H1 (cell line): ENCODE data around the gene RCE1. TPM values are rescaled to one million over a fixed set of nuclear protein-coding genes. Genes with fewer than 3 reads are reported as not detected.
A peak's percentile ranks its signal among the peaks of the same experiment; 100 is the strongest.

Experiments used
- CTCF ChIA-PET: fragments of 300-600 bp; sonication (Branson Sonifier 250); formaldehyde crosslinking; loops from one replicate; lab custom pipeline; 2021; ENCODE audit not compliant: partially characterized antibody; lab: Charles Lee
- POLR2A ChIA-PET: fragments of 300-600 bp; sonication (Branson Sonifier 250); formaldehyde crosslinking; loops from one replicate; lab custom pipeline; 2021; ENCODE audit warnings: inconsistent platforms; ENCODE audit not compliant: partially characterized antibody; lab: Charles Lee
- DNase-seq, 2 experiments: peaks; one replicate each; pipeline versions ENCODE4 v3.0.0 to v3.0.0-alpha.2; 2010 to 2022; ENCODE audit warnings: low spot score in 2 of 2, low read depth in 1 of 2, mixed read lengths in 1 of 2
- FAIRE-seq: peaks from 2 replicates; lab custom pipeline; 2011; peaks lifted over from hg19 to GRCh38; lab: Jason Lieb, UNC
- H2AFZ ChIP-seq: 2 replicates; pipeline ENCODE4 v1.8.1; 2012; ENCODE audit warnings: low read length, inconsistent platforms
- H2AK5ac ChIP-seq: 2 replicates; pipeline ENCODE4 v1.6.1; 2013; ENCODE audit warnings: low read depth, low read length
- H2BK120ac ChIP-seq: replicated peaks from 2 replicates; pipeline ENCODE3; 2013; ENCODE audit warnings: low read depth, low read length, inconsistent platforms
- H2BK12ac ChIP-seq: 2 replicates; pipeline ENCODE4 v1.6.1; 2013; ENCODE audit warnings: low read depth, low read length
- H2BK15ac ChIP-seq: 2 replicates; pipeline ENCODE4 v1.6.1; 2013; ENCODE audit warnings: low read length
- H2BK20ac ChIP-seq: 2 replicates; pipeline ENCODE4 v1.6.1; 2013; ENCODE audit warnings: low read length
- H2BK5ac ChIP-seq: 2 replicates; pipeline ENCODE4 v1.6.1; 2013; ENCODE audit warnings: low read depth, low read length
- H3K14ac ChIP-seq: 2 replicates; pipeline ENCODE4 v1.6.1; 2013; ENCODE audit warnings: inconsistent platforms; ENCODE audit not compliant: insufficient read length
- H3K18ac ChIP-seq: 2 replicates; pipeline ENCODE4 v1.6.1; 2013; ENCODE audit warnings: low read length; ENCODE audit errors: extremely low read depth
- H3K23ac ChIP-seq: 2 replicates; pipeline ENCODE4 v1.6.1; 2013; ENCODE audit warnings: inconsistent platforms; ENCODE audit not compliant: insufficient read length
- H3K23me2 ChIP-seq: 2 replicates; pipeline ENCODE4 v1.6.1; 2013; ENCODE audit warnings: low read depth, low read length
- H3K27ac ChIP-seq: 2 replicates; pipeline ENCODE4 v1.6.1; 2011; ENCODE audit warnings: low read depth, low read length, inconsistent platforms
- H3K27me3 ChIP-seq, 4 experiments: replicated peaks in 1 of 4; 1 replicate in 1 of 4; 2 replicates in 3 of 4; pipeline versions ENCODE4 v1.6.1 to v1.8.1; 2011 to 2013; ENCODE audit warnings: low read length in 3 of 4, mild to moderate bottlenecking in 3 of 4, inconsistent platforms in 2 of 4, mixed read lengths in 2 of 4, moderate library complexity in 1 of 4; ENCODE audit not compliant: control insufficient read depth in 3 of 4, insufficient read depth in 3 of 4; ENCODE audit errors: extremely low read depth in 1 of 4
- H3K36me3 ChIP-seq, 4 experiments: 2 replicates each; pipeline versions ENCODE4 v1.6.1 to v1.8.1; 2011 to 2013; ENCODE audit warnings: mild to moderate bottlenecking in 4 of 4, low read length in 3 of 4, moderate library complexity in 2 of 4, control low read depth in 1 of 4, inconsistent platforms in 1 of 4; ENCODE audit not compliant: insufficient read depth in 4 of 4, control insufficient read depth in 2 of 4
- H3K4ac ChIP-seq: replicated peaks from 2 replicates; pipeline ENCODE3; 2013; ENCODE audit warnings: low read length, low read depth, mixed read lengths, inconsistent platforms; ENCODE audit not compliant: insufficient read length
- H3K4me1 ChIP-seq, 4 experiments: replicated peaks in 1 of 4; 1 replicate in 1 of 4; 2 replicates in 3 of 4; pipeline versions ENCODE4 v1.6.1 to v1.8.1; 2011 to 2013; ENCODE audit warnings: low read length in 3 of 4, inconsistent platforms in 2 of 4, mixed read lengths in 1 of 4; ENCODE audit not compliant: insufficient read depth in 4 of 4, control insufficient read depth in 3 of 4
- H3K4me2 ChIP-seq, 2 experiments: 2 replicates each; pipeline versions ENCODE4 v1.6.1 to v1.8.1; 2011 to 2013; ENCODE audit warnings: low read depth in 2 of 2, low read length in 2 of 2, control low read depth in 1 of 2, inconsistent platforms in 1 of 2, mild to moderate bottlenecking in 1 of 2; ENCODE audit not compliant: insufficient read depth in 1 of 2
- H3K4me3 ChIP-seq, 4 experiments: fragments of 200-600, 300-600 bp in 1 of 4; sonication (generic), shearing (Covaris generic), sonication (Bioruptor Twin) in 1 of 4; 2 replicates each; pipeline versions ENCODE4 v1.5.1 to v1.8.1; 2011 to 2016; ENCODE audit warnings: low read length in 4 of 4, low read depth in 3 of 4, control low read depth in 2 of 4, inconsistent platforms in 2 of 4, mild to moderate bottlenecking in 2 of 4, mixed read lengths in 1 of 4, moderate library complexity in 1 of 4; ENCODE audit not compliant: insufficient read depth in 2 of 4; ENCODE audit errors: extremely low read depth in 1 of 4
- H3K56ac ChIP-seq: replicated peaks from 2 replicates; pipeline ENCODE3; 2013; ENCODE audit warnings: low read depth, mild to moderate bottlenecking, mixed read lengths, low read length, inconsistent platforms; ENCODE audit not compliant: insufficient read length
- H3K79me1 ChIP-seq: 2 replicates; pipeline ENCODE4 v1.6.1; 2013; ENCODE audit warnings: low read depth, low read length, control low read depth
- H3K79me2 ChIP-seq, 2 experiments: 2 replicates each; pipeline versions ENCODE4 v1.6.1 to v1.8.1; 2012 to 2013; ENCODE audit warnings: low read length in 2 of 2, mild to moderate bottlenecking in 2 of 2, inconsistent platforms in 1 of 2; ENCODE audit not compliant: insufficient read depth in 2 of 2, control insufficient read depth in 1 of 2
- H3K9ac ChIP-seq, 4 experiments: replicated peaks in 1 of 4; 1 replicate in 1 of 4; 2 replicates in 3 of 4; pipeline versions ENCODE4 v1.6.1 to v1.8.1; 2011 to 2013; ENCODE audit warnings: low read depth in 3 of 4, low read length in 3 of 4, control low read depth in 2 of 4, mild to moderate bottlenecking in 2 of 4, moderate library complexity in 2 of 4, inconsistent platforms in 1 of 4; ENCODE audit errors: extremely low read depth in 1 of 4
- H3K9me3 ChIP-seq, 2 experiments: 2 replicates each; pipeline versions ENCODE4 v1.6.1 to v1.8.1; 2012 to 2013; ENCODE audit warnings: mild to moderate bottlenecking in 2 of 2, moderate library complexity in 2 of 2, control low read depth in 1 of 2, inconsistent platforms in 1 of 2, low read depth in 1 of 2, low read length in 1 of 2, mixed read lengths in 1 of 2; ENCODE audit not compliant: insufficient read depth in 2 of 2
- H4K20me1 ChIP-seq, 2 experiments: replicated peaks in 1 of 2; 2 replicates each; pipeline versions ENCODE3 to v1.8.1; 2011 to 2013; ENCODE audit warnings: inconsistent platforms in 2 of 2, low read length in 2 of 2, mild to moderate bottlenecking in 1 of 2; ENCODE audit not compliant: insufficient read depth in 2 of 2, control insufficient read depth in 1 of 2
- H4K5ac ChIP-seq: 2 replicates; pipeline ENCODE4 v1.6.1; 2013; ENCODE audit warnings: low read length, low read depth, mixed read lengths, inconsistent platforms; ENCODE audit not compliant: insufficient read length
- H4K8ac ChIP-seq: 2 replicates; pipeline ENCODE4 v1.8.0; 2013; ENCODE audit warnings: mild to moderate bottlenecking, moderate library complexity, low read length, inconsistent platforms; ENCODE audit not compliant: insufficient read depth; ENCODE audit errors: extremely low read depth
- H4K91ac ChIP-seq: replicated peaks from 2 replicates; pipeline ENCODE3; 2013; ENCODE audit warnings: low read length, mixed read lengths, inconsistent platforms; ENCODE audit not compliant: insufficient read length
- BCL11A ChIP-seq, 2 experiments: IDR thresholded peaks; one replicate each; pipeline ENCODE4 v1.6.1; 2011; ENCODE audit warnings: low read depth in 2 of 2, low read length in 2 of 2, mild to moderate bottlenecking in 2 of 2
- CTBP2 ChIP-seq: IDR thresholded peaks from 2 replicates; pipeline ENCODE4 v1.7.0; 2011; ENCODE audit warnings: borderline replicate concordance, mild to moderate bottlenecking, moderate library complexity, mixed read lengths, low read length; ENCODE audit not compliant: insufficient read depth, insufficient read length
- E2F6 ChIP-seq: IDR thresholded peaks from 2 replicates; pipeline ENCODE4 v1.6.1; 2012; ENCODE audit warnings: inconsistent platforms
- FOSL1 ChIP-seq: IDR thresholded peaks from 2 replicates; pipeline ENCODE4 v1.6.1; 2011; ENCODE audit warnings: mild to moderate bottlenecking, low read depth, low read length, moderate library complexity; ENCODE audit not compliant: insufficient read depth
- MAX ChIP-seq: IDR thresholded peaks from 2 replicates; pipeline ENCODE4 v1.6.1; 2012; ENCODE audit warnings: inconsistent platforms
- POLR2AphosphoS5 ChIP-seq: IDR thresholded peaks from 2 replicates; pipeline ENCODE4 v1.6.1; 2011; ENCODE audit warnings: low read depth, low read length
- RFX5 ChIP-seq: IDR thresholded peaks from 2 replicates; pipeline ENCODE4 v1.6.1; 2011; ENCODE audit warnings: low read depth, low read length, improper control_type of control experiment, borderline replicate concordance
- RNF2 ChIP-seq: fragments of 200-900, 300-1000 bp; sonication (generic); IDR thresholded peaks from 2 replicates; pipeline ENCODE4 v1.7.1; 2016; ENCODE audit warnings: borderline replicate concordance, low read depth, mild to moderate bottlenecking, antibody characterized with exemption, low read length; ENCODE audit not compliant: poor library complexity, severe bottlenecking; ENCODE audit errors: missing control alignments
- SP2 ChIP-seq: IDR thresholded peaks from 2 replicates; pipeline ENCODE4 v1.6.1; 2012; ENCODE audit warnings: mild to moderate bottlenecking, low read length, inconsistent platforms
- TAF1 ChIP-seq: IDR thresholded peaks from 2 replicates; pipeline ENCODE4 v1.6.1; 2011; ENCODE audit warnings: mild to moderate bottlenecking, low read depth, low read length
- WGBS, 2 experiments: shearing (Covaris generic) in 1 of 2; methylation state at CpG; one replicate each; pipeline versions ENCODE4 v1.1.6 to v1.1.7; 2013 to 2015; ENCODE audit warnings: low lambda C conversion rate in 2 of 2, mixed read lengths in 2 of 2, inconsistent platforms in 1 of 2, low coverage in 1 of 2, missing lambda C conversion rate in 1 of 2; ENCODE audit not compliant: insufficient replicate concordance in 2 of 2, insufficient coverage in 1 of 2, insufficient read length in 1 of 2; ENCODE audit errors: extremely low coverage in 1 of 2, missing lambda C conversion rate in 1 of 2; 5-methylcytosine and 5-hydroxymethylcytosine counted together
- polyA plus RNA-seq, 7 experiments: library from polyadenylated mRNA; depleted of rRNA in 3 of 7; stranded (reverse) in 5 of 7; unstranded in 2 of 7; fragments of >200 nt in 5 of 7; fragments of 200-250 nt in 2 of 7; gene quantifications; 1 replicate in 5 of 7; 2 replicates in 1 of 7; 4 replicates in 1 of 7; pipeline versions ENCODE4 v1.2.1 to v1.2.3, GENCODE V29; 2011 to 2013; ENCODE audit warnings: missing spikeins in 2 of 7, mixed read lengths in 2 of 7
- total RNA-seq: library from RNA; stranded (reverse); fragmentation: NEBNext Ultra II Directional; extraction: Animal tissue kit (Norgen Biotek cat#: 25700); gene quantifications from 2 replicates; pipeline ENCODE4 v1.2.1, GENCODE V29; 2021

RCE1 gene
- total and polyA plus RNA-seq, 2 of the 8 experiments (the other 6 are each of a cell fraction or from before 2014, with no cell fraction given): 35.8 to 84.8 TPM

GRCh38 chr11:66864172-66864901 lies 21.1 kb downstream of the RCE1 start:
- H4K20me1 ChIP-seq: peaks cover 0 to 2% of the 10 kb centered on the region in 2 experiments
- no peak for DNase-seq
- no peak overlapping the region for H3K14ac ChIP-seq
- TF ChIP-seq POLR2AphosphoS5: no peak
- no peak for TF ChIP-seq TAF1
- TF ChIP-seq CTBP2: no peak
- TF ChIP-seq BCL11A (IDR thresholded peaks at IDR 0.05; ENCODE audit: low read depth in 2 of 2, low read length in 2 of 2): no peak
- TF ChIP-seq RFX5: no peak
- no peak for TF ChIP-seq FOSL1
- TF ChIP-seq MAX: no peak
- TF ChIP-seq RNF2: no peak
- TF ChIP-seq E2F6: no peak
- no peak for TF ChIP-seq SP2
- no peak overlapping the region for H3K4ac ChIP-seq
- no peak overlapping the region for H2AFZ ChIP-seq
- no peak overlapping the region; the same call in 1 of the 2 replicates for H2AK5ac ChIP-seq
- no peaks in the 10 kb centered on the region for H3K79me2 ChIP-seq
- no peak overlapping the region for H2BK12ac ChIP-seq
- H3K4me2 ChIP-seq: no peak overlapping the region
- no peak overlapping the region; the same call in 1 of the 2 replicates for H4K8ac ChIP-seq
- no peak overlapping the region for H4K91ac ChIP-seq
- no peaks in the 10 kb centered on the region for H3K79me1 ChIP-seq
- H3K4me3 ChIP-seq: no peak overlapping the region
- peaks cover 0 to 4% (median under 1%) of the 10 kb centered on the region in 4 experiments; a peak in 4 of 8 replicates for H3K36me3 ChIP-seq
- CTCF ChIA-PET: interaction anchor here (0.6 to 13.8 kb wide), 8 partner anchors 10 to 475 kb away, joined by 3 to 199 read pairs (median 14); partner anchors contain the start of genes C11orf86 and RCE1
- H2BK5ac ChIP-seq: 0 out of 2 replicates have a peak overlapping the region, but pooled peaks have one; percentile 13
- no peak overlapping the region for H2BK20ac ChIP-seq
- H3K4me1 ChIP-seq: peaks cover 0 to 7% (median 2%) of the 10 kb centered on the region in 4 experiments; a peak in 5 of 7 replicates
- no peaks in the 10 kb centered on the region for H3K27me3 ChIP-seq
- FAIRE-seq: no peak
- no peak overlapping the region for H2BK120ac ChIP-seq
- H2BK15ac ChIP-seq: no peak overlapping the region
- H3K27ac ChIP-seq: no peak overlapping the region
- no peak overlapping the region for H4K5ac ChIP-seq
- no peaks in the 10 kb centered on the region for H3K9me3 ChIP-seq
- H3K9ac ChIP-seq: no peak overlapping the region
- no peak overlapping the region for H3K18ac ChIP-seq
- 90% methylated on average over 22 of the region's 35 CpGs; no CpG with 5 or more reads in 1 of the 2 experiments for WGBS, 2 experiments
- no peaks in the 10 kb centered on the region for H3K23me2 ChIP-seq
- no peak overlapping the region for H3K23ac ChIP-seq
- POLR2A ChIA-PET: interaction anchor here (1.3 to 1.8 kb wide), 2 partner anchors 9 to 225 kb away, joined by 6 to 7 read pairs; partner anchors contain the start of gene RBM4
- H3K56ac ChIP-seq: no peak overlapping the region
